A204.1 (cell line): ENCODE data around the gene AK6.
A peak's percentile ranks its signal among the peaks of the same experiment; 100 is the strongest.
"Not testable (repeated sequence)": the region's sequence is repeated elsewhere in the genome, so short reads cannot be mapped to it uniquely, and the experiment has no call there.

Source experiments
- FAIRE-seq: peaks from 2 replicates; lab custom pipeline; 2012; peaks lifted over from hg19 to GRCh38; lab: Jason Lieb, UNC

Gene AK6

DNA sequence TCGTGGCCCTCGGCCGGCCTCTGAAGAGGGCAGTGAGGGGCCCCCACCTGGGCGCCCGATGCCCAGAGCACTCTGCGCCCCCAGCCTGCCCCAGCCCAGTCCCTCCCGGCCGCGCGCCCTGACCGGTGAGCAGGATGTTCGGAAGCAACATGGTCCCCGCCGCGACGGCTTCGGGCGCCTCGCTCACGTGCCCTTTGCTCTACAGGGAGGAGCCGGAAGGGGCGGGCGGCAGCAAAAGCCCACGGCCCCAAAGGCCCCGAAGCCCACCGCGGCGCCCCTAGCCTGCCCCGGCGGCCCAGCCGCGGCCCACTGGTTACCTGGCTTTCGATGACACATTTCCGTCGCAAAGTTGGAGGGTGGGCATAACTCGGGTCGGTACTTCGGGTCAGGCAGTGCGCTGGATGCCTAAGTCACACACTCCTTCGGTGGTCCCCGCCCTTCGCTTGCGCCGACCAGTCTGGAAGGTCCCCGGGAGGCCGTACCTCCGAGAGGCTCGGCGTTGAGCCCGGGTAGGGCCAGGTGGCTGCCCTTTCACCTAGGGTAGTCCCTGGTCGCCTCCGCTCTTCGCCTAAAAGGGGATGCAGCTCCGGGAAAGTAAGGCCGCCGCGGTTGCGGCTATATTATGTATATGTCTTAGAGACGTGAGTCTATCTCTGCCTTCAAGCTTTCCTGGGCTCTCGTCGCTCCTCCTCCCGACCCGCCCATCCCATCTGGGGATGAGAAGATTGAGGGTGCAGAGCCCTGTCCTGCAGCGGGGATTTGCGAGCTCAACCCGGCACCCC lies at the start of gene AK6, which contains the start of the genes RAD17 and TAF9:
TSS of gene AK6 (minus strand) at position 181 of the 782 bp plus-strand sequence. CDS start at position 151, 30 bp downstream.
TSS of gene RAD17 (plus strand) at position 479 of the 782 bp plus-strand sequence. CDS start 2,391 bp downstream, outside the sequence.
TSS of gene TAF9 (minus strand) at position 181 of the 782 bp plus-strand sequence. CDS start 3,783 bp downstream, outside the sequence.
- FAIRE-seq = no peak

DNA sequence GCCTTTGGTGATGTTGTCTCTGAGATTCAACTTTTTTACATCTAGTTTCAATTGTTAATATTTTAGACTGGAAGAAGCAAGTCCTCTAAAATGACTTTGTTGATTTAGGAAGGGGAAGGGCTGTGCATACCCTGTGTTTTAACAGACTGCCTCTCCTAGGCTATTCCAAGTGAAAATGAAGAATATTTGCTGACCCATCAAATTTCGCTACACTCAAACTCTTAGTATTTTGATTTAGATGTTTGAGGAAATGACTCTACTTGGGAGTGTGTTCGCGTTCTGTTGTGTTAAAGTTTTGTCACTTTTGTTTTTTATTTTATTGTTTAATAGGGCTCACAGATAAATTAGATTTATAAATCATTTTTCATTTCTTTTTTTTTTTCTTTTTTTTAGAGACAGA lies 49.2 kb upstream of the AK6 start:
- no peak for FAIRE-seq

DNA sequence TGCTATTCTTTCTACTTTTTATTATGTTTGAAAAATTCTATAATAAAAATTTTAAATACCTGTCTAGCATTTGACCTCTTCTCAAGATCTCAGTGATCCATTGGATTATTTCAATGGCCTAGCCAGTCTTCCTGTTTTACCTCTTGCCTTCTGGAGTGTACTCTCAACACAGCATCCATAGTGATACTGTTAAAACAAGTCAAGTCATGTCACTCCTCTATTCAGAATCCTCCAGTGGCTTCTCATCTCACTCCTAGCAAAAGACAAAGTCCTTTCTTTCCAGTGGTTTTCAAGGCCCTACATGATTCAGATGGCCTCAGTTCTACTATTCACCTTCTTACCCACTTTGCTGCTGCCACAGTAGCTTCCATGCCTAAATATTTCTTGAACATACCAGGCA lies 47.4 kb upstream of the AK6 start:
- FAIRE-seq = no peak

DNA sequence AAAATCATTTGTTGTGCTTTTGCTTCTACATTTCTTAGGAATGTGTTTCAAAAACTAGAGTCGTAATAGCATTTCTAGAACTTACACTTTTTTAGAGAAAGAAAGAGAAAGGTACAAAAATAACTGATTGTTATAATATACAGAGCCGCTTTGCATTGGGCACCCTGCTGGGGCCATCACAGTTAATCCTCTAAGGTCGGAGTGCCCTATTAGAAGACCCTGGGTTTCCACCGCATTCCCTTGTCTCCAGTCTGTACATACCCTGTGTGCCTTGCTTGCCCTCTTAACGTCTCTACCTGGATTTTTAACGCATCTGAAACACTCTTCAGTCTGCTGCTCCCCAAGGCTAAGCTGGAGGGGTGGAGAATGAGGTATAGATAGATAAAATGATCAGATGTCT lies 46.9 kb upstream of the AK6 start:
- no peak for FAIRE-seq

DNA sequence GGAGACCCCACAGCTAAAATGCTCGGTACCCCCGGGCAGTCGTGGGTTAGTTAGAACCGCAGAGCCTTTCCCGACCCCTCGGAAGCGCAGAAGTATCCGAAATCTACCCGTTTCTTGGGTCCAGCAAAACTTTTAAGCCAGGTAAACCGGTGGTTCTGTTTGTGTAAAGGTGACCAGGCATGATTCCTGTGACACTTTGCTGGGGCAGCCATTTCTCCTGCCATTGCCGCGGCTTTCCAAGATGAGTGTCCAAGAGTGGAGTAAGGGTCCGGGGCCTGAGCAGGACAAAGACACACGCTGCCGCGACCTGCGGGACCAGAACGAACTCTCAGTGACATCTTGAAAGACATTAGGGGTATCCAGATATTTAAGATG lies 46.3 kb upstream of the AK6 start:
- no peak for FAIRE-seq

DNA sequence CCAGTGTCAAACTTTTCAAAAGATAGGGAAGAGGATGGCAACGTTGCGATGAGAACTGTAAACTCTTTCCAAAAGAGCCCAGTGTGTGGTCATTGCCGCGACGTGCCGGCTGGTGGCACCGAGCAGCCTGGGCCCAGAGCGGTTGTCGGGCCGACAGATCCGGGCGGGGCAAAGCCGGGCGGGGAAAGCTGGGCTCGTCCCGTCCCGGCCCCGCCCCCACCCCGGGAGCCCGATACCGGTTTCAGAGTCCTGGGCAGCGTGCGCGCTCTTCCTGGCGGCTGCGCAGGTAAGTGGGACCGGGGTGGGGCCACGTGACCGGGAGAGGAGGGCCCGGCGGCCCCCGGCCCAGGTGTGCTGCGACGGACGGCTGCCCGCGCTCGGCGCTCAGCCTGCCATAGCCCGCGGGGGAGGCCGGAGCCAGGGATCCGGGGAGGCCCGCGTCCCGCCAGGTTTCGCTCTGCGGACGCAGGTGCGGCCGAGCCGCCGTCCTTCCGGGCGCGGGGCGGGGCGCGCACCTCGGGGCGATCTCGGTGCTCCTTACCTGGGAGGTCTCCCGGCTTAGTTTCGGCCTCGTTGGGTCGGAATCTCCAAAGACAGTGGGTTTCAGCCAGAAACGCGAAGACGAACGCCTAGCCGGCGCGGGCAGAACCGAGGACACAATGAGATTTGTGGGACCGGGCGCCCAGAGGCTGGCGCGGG lies 45.7 kb upstream of the AK6 start, which contains the start of gene MARVELD2:
TSS of gene MARVELD2 (plus strand) at position 232 of the 699 bp plus-strand sequence. CDS start 4,270 bp downstream, outside the sequence.
- no peak for FAIRE-seq

DNA sequence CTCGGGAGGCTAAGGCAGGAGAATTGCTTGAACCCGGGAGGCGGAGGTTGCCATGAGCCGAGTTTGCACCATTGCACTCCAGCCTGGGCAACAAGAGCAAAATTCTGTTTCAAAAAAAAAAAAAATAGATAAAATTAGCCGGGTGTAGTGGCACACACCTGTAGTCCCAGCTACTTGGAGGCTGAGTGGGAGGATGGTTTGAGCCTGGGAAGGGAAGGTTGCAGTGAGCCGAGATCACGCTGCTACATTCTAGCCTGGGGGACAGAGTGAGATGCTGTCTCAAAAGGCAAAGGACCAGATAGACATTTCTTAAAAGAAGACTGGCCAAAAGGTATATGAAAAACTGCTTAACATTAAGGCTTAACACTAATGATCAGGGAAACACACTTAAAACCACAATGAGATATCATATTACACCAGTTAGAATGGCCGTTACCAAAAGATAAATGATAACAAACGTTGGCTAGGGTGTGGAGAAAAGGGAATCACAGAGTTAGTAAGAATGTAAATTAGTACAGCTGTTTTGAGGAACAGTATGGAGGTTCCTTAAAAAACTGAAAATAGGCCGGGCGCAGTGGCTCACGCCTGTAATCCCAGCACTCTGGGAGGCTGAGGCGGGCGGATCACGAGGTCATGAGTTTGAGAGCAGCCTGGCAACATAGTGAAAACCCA lies 35.5 kb upstream of the AK6 start:
- FAIRE-seq = no peak

DNA sequence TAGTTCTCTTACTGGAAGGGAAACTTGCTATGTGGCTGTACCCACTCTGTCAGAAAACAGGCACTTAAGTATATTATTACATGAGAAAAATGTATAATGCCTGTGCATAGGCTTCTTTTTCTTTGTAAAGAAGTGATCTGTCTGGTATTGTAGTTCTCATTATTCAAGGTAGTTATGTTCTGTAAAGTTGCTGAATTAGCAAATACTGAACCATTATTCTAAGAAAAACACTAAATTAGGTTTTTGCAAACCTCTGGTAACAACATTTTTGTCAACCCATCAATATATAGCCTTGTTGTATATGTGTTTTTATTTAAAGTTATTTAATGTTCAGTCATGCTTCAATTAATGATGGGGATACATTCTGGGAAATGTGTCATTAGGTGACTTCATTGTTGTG lies 9.1 kb upstream of the AK6 start:
- FAIRE-seq = no peak

DNA sequence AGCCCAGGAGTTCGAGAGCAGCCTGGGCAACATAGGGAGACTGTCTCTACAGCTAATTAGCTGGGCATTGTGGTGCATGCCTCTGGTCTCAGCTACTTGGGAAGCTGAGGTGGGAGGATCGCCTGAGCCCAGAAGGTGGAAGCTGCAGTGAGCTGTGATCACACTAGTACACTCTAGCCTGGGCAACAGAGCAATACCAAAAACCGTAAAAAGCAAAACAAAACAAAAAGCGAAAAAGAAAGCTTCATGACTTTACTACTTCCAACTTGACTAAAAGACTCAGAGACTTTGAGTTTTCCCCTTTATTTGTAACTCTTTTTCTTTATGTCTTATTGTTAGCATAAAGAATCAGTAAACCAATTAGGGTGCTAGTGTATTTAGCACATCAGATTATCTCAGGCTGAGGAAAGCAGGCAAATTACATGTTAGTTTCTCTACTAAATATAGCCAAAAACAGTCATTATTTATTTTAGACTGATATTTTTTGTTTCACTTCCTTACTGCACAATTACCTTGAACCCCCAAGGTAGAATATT lies 5.7 kb upstream of the AK6 start:
- FAIRE-seq = no peak

DNA sequence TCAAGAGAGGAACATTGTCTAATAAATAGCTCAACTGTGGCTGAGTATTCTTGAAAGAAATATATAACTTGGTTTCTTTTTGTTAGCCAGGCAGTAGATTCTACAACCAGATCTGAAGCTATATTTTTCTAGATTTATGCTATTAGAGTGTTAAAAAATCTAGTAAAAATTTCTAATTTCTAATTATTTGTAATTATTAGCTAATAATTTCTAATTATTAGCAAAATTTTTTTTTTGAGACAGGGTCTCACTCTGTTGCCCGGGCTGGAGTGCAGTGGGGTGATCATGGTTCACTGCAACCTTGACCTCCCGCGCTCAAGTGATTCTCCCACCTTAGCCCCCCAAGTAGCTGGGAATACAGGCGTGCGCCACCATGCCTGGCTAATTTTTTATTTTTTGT lies 3.1 kb upstream of the AK6 start:
- no peak for FAIRE-seq

DNA sequence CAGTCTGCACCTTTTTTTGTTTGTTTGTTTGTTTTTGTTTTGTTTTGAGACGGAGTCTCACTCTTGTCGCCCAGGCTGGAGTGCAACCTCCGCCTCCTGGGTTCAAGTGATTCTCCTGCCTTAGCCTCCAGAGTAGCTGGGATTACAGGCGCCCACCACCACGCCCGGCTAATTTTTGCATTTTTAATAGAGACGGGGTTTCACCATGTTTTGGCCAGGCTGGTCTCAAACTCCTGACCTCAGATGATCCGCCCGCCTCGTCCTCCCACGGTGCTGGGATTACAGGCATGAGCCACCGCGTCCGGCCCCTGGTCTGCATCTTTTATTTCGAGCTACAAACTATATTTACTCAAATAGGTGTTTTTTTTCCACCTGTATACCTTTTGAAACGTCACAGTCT lies 1.0 kb upstream of the AK6 start:
- not testable (repeated sequence) for FAIRE-seq

DNA sequence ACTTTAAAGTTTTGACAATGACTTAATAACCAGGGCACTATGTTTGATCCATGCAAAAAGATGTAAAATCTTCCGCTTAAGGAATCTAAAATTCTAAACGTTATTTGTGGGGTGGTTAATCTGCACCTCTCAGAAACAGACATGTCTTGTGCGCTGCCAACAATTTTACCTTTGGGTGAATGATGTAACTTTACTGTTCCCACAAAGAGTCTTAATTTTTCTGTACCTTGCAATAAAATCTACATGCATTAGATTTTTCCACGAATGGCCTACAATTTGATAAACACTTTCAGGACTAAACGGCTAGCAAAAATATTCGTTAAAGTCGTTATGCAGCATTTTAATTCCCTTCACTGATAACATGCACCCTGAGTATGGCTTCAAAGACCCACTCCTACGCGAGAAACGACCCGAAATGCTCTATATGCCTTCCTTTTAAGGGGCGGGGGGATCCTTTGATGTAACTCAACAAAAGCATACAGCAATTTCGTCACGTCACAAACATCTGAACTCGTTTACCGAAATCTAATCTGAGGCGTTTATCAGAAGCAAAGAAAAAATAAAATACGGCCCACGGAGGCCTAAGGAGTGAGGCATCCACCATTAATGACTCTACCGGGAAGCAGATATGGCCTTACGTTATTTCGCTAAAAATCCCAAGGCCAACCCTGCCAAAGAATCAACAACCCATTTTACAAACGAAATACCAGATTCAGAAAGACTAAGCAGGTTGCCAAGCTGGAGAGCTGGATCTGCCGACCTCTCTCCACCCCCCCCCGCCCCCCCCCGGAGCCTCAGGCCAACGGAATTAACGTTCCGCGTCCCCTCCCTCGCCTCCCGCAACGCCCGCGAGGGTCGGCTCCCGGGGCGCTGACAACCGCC lies 621 bp downstream of the AK6 start:
- FAIRE-seq = peak; percentile 78

DNA sequence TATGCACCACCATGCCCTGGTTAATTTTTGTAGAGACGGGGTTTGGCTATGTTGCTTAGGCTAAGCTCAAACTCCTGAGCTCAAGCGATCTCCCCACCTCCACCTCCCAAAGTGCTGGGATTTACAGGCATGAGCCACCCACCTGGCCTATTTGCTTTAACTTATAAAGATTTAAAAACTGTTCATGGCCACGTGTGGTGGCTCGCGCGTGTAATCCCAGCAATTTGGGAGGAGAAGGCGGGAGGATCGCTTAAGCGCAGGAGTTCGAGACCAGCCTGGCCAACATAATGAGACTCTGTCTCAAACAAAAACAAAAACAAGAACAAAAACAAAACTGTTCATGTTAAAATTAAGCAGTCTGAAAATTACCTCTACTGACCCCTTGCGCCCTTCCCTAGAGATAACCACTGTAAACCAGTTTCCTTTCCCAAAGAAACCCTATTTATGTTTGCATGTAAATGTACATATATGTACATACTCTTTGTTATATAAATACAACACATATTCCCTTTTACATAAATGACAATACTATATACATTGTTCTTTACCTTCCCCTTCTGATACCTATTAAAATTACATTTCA lies 1.5 kb downstream of the AK6 start:
- FAIRE-seq = peak; percentile 79

DNA sequence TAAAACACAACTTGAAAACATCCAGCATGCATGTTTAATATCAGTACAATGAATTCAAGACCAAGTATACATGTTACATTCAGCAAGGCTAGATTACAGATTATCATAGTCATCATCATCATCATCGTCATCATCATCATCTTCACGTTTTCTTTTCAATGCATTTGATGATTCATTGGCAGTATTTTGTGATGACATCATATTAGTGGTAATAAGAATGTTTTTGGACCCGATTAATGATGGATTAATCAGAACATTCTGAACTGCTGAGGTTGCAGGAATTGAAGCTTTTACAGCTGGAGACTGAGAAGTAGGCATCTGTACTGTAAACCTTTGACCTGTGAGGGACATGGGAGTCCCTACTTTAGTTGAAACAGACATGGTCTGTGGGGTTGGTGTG lies 4.5 kb downstream of the AK6 start:
- FAIRE-seq = no peak

DNA sequence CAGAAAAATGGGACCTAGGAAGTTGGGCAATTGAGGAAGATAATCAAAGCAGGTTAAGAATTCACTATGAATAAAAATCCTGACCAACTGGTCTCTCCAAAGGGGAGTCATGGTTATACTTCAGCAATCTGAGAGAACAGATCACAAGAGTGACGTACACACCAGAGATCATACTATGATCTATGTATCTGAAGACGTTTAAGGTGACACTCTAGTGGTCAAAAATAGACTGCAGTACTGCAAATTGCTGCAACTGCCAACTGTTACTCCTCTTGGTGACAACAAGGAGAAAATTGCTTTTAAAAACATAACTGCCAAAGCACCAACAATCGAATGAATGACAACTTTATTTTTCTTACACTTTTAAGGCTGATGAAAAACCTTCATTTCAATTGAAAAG lies 4.9 kb downstream of the AK6 start:
- FAIRE-seq = no peak

DNA sequence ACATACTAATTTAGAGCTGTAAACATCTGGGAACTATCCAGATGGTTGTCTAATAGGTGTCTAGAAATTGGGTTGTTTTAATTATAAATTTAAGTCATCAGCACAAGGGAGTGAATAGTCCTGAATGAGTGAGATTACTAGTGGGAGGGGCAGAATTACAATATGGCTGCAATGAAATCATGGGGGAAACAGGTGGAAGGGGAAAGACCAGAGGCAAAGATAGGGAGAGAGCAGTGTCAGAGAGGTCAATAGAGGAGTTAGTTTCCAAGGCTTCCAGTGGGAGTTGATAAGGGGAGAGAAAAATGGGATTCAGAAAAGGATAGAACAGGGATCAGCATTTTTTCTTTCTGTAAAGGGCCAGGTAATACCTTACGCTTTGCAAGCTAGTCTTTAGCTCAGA lies 8.9 kb downstream of the AK6 start:
- no peak for FAIRE-seq

DNA sequence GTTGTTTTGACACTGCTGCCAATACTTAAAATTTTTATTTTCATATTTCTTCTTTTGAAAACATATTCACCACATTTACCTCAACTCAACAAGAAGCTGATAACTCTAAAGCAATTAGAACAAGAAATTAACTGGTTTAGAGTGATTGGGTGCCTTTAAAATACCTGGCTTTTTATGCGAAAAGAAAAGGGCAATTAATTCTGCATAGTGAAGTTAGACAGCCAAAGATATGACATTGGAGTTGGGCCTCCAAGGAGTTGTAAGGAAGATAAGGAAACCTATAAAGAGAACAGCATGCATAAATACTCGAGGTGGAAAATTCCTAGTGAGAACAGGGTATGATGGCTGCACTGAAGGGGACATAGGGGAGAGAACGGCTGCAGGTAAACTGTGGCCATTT lies 9.6 kb downstream of the AK6 start:
- no peak for FAIRE-seq

DNA sequence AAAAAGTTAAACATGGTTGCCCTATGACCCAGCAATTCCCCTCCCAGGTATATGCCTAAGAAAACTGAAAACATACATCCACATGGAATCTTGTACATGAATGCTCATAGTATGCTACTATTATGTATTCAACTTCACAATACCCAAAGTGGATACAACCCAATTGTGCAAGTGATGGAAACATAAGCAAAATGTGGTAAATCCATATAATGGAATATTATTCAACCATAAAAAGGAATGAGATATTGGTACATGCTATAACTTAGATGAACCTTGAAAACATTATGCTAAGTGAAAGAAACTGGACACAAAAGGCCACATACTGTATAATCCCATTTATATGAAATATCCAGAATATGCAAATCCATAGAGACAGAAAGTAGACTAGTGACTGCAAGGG lies 18.7 kb downstream of the AK6 start:
- peak; percentile 37 for FAIRE-seq

DNA sequence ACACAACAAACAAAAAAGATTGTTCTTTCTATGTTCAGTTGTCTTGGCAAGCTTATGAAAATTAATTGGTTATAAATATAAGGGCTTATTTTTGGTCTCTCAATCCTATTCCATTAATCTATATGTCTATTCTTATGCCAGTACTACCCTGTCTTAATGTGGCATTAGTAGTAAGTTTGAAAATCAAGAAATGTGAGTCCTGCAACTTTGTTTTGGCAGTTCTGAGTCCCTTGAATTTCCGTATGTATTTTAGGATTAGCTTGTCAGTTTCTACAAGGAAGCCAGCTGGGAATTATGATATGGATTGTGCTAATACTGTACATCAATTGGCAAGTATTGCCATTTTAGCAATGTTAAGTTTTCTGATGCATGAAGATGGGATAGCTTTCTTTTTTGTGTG lies 26.2 kb downstream of the AK6 start:
- no peak for FAIRE-seq

DNA sequence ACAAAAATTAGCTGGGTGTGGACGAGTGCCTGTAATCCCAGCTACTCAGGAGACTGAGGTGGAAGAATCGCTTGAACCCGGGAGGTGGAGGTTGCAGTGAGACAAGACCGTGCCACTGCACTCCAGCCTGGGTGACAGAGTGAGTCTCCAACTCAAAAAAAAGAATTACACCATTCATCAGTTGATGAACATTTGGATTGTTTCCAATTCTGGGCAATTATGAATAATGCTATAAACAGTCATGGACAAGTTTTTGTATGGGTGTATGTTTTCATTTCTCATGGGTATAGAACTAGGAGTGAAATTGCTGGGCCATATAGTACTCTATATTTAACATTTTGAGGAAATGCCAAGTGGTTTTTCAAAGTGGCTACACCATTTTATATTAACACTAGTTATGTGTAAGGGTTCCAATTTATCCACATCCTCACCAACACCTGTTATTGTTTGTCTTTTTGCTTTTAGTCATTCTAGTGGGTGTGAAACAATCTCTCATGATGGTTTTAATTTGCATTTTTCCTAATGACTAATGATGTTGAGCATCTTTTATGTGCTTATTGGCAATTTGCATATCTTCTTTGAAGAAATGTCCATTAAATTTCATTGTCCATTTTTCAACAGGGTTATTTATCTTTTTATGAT lies 27.7 kb downstream of the AK6 start:
- no peak for FAIRE-seq
